ENCODE results near the gene PTGER1. TPM values are rescaled to one million over a fixed set of nuclear protein-coding genes. Genes with fewer than 3 reads are reported as not detected.

PTGER1 gene
- total and polyA plus RNA-seq, 9 of the 15 experiments (the other 6 are each of a cell fraction or from before 2014, with no cell fraction given), result 0.06 to 0.36 (median 0.31) TPM; not detected in 5

DNA sequence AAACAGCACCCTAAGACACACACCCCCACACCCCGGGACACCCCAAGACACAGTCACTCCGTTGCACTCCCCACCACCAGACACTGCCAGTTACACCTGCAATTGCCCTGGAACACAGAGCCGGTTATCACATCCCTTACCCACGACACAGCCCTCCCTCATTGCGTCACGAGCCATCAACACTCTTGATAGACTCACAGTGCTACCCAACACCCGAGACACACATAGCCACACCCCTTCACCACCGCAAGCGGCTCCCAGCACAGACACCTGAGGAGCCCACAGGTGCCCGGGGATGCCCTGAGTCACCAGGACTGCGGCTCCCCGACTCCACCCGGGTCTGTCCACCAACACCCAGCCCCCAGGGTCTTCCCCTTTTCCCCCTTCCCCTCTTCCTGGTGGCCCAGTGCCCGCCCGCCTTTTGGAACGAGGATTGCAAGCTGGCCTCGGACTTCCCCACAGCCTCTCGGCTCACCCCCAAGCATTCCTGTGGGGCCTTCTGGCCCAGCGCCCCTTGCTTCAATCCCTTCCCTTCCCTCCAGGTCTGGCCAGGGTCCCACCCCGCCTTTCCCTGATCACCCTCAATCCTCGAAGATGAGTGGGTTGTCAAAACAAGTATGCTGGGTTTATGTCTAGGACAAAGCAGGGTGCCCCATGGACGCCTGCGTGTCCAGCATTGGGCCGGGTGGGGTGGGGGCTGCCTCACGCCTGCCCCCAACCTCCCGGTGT lies 1.7 kb upstream of the PTGER1 start (continued):
- no peak for TF ChIP-seq ESRRB (CRISPR knock-in tag; IDR thresholded peaks at IDR 0.05; ENCODE audit: borderline replicate concordance)
- TF ChIP-seq ELF1 (tag; IDR thresholded peaks at IDR 0.05), result no peak
- TF ChIP-seq KAT2B (IDR thresholded peaks at IDR 0.05; ENCODE audit: low read depth, low read length), result no peak
- no peak for TF ChIP-seq SIN3A (IDR thresholded peaks at IDR 0.05; ENCODE audit: borderline replicate concordance in 2 of 2, control insufficient read depth in 1 of 2, low read depth in 2 of 2, low read length in 2 of 2)
- no peak for TF ChIP-seq SPI1 (IDR thresholded peaks at IDR 0.05; ENCODE audit: borderline replicate concordance, low read depth, low read length)
- no peak for TF ChIP-seq TARDBP (IDR thresholded peaks at IDR 0.05)
- TF ChIP-seq ASH1L (IDR thresholded peaks at IDR 0.05; ENCODE audit: borderline replicate concordance, low read depth, partially characterized antibody), result no peak
- no peak for TF ChIP-seq RHOXF2B (CRISPR knock-in tag; conservative IDR thresholded peaks at IDR 0.05)
- TF ChIP-seq SLC30A9 (CRISPR knock-in tag; IDR thresholded peaks at IDR 0.05), result no peak
- TF ChIP-seq ZNF766 (CRISPR knock-in tag; conservative IDR thresholded peaks at IDR 0.05), result no peak
- peak; percentile 86 for TF ChIP-seq CEBPB (tag; IDR thresholded peaks at IDR 0.05)
- TF ChIP-seq FIP1L1 (IDR thresholded peaks at IDR 0.05; ENCODE audit: low read depth, low read length, poor library complexity, severe bottlenecking), result no peak
- TF ChIP-seq CTBP1 (IDR thresholded peaks at IDR 0.05; ENCODE audit: borderline replicate concordance), result peak; percentile 52; the same call in 1 of the 2 replicates
- TF ChIP-seq ZNF121 (CRISPR knock-in tag; conservative IDR thresholded peaks at IDR 0.05), result no peak
- TF ChIP-seq ZNF316 (IDR thresholded peaks at IDR 0.05), result no peak
- TF ChIP-seq ZZZ3 (IDR thresholded peaks at IDR 0.05), result no peak
- TF ChIP-seq MYBL2 (IDR thresholded peaks at IDR 0.05; ENCODE audit: low read depth), result no peak
- no peak for TF ChIP-seq MYBL2 (CRISPR knock-in tag; IDR thresholded peaks at IDR 0.05; ENCODE audit: borderline replicate concordance)
- no peak for TF ChIP-seq ZNF175 (CRISPR knock-in tag; IDR thresholded peaks at IDR 0.05; ENCODE audit: low read depth)
- no peak for TF ChIP-seq CSDE1 (IDR thresholded peaks at IDR 0.05)
- TF ChIP-seq XRCC5 (IDR thresholded peaks at IDR 0.05; ENCODE audit: low read depth, low read length), result no peak
- no peak for TF ChIP-seq TAF15 (IDR thresholded peaks at IDR 0.05; ENCODE audit: low read depth, low read length)
- TF ChIP-seq SRF (CRISPR knock-in tag; IDR thresholded peaks at IDR 0.05), result no peak
- no peak for TF ChIP-seq ZBED1 (IDR thresholded peaks at IDR 0.05)
- TF ChIP-seq CBX2 (IDR thresholded peaks at IDR 0.05; ENCODE audit: insufficient read depth, low read length, poor library complexity, severe bottlenecking), result no peak
- TF ChIP-seq STAT5B (CRISPR knock-in tag; IDR thresholded peaks at IDR 0.05), result no peak
- TF ChIP-seq CHD1 (IDR thresholded peaks at IDR 0.05; ENCODE audit: low read length), result no peak
- no peak for TF ChIP-seq DIDO1 (tag; IDR thresholded peaks at IDR 0.05; ENCODE audit: low read depth)
- TF ChIP-seq, protein P1, sequence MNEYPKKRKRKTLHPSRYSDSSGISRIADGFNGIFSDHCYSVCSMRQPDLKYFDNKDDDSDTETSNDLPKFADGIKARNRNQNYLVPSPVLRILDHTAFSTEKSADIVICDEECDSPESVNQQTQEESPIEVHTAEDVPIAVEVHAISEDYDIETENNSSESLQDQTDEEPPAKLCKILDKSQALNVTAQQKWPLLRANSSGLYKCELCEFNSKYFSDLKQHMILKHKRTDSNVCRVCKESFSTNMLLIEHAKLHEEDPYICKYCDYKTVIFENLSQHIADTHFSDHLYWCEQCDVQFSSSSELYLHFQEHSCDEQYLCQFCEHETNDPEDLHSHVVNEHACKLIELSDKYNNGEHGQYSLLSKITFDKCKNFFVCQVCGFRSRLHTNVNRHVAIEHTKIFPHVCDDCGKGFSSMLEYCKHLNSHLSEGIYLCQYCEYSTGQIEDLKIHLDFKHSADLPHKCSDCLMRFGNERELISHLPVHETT (CRISPR knock-in tag; conservative IDR thresholded peaks at IDR 0.05 in 1 of 2, IDR thresholded peaks at IDR 0.05 in 1 of 2), result no peak
- TF ChIP-seq ZFP30 (CRISPR knock-in tag; IDR thresholded peaks at IDR 0.05; ENCODE audit: borderline replicate concordance), result no peak
